Osteoblast (primary cell): ENCODE results near the gene C16orf96. TPM values are rescaled to one million over a fixed set of nuclear protein-coding genes. Genes with fewer than 3 reads are reported as not detected.

Experiments used
- DNase-seq: peaks from one replicate; pipeline ENCODE4 v3.0.0; 2011; ENCODE audit warnings: low spot score, mixed read lengths; ENCODE audit not compliant: insufficient read length; ENCODE audit errors: missing footprints
- H2AFZ ChIP-seq: 2 replicates; pipeline ENCODE4 v1.6.0; 2011; ENCODE audit warnings: mild to moderate bottlenecking, low read length
- H3K27ac ChIP-seq: 2 replicates; pipeline ENCODE4 v1.5.1; 2011; ENCODE audit warnings: mild to moderate bottlenecking, low read depth, low read length, moderate library complexity
- H3K27me3 ChIP-seq: 2 replicates; pipeline ENCODE4 v1.6.0; 2012; ENCODE audit warnings: mild to moderate bottlenecking, control low read depth, inconsistent platforms, low read length, moderate library complexity; ENCODE audit not compliant: insufficient read depth
- H3K36me3 ChIP-seq: 2 replicates; pipeline ENCODE4 v1.5.1; 2011; ENCODE audit warnings: mild to moderate bottlenecking, low read length, control low read depth, moderate library complexity; ENCODE audit not compliant: insufficient read depth
- H3K4me1 ChIP-seq: 2 replicates; pipeline ENCODE4 v1.5.1; 2011; ENCODE audit warnings: mild to moderate bottlenecking, low read length, control low read depth, moderate library complexity; ENCODE audit not compliant: insufficient read depth
- H3K4me2 ChIP-seq: 2 replicates; pipeline ENCODE4 v1.6.0; 2011; ENCODE audit warnings: mild to moderate bottlenecking, low read length; ENCODE audit not compliant: insufficient read depth
- H3K4me3 ChIP-seq: fragments of 200-600 bp; sonication (generic); 3 replicates; pipeline ENCODE4 v1.5.1; 2012; ENCODE audit warnings: mild to moderate bottlenecking, low read length, inconsistent platforms; ENCODE audit not compliant: insufficient read depth
- H3K79me2 ChIP-seq: 2 replicates; pipeline ENCODE4 v1.6.0; 2012; ENCODE audit warnings: mild to moderate bottlenecking, low read length, control low read depth, inconsistent platforms; ENCODE audit not compliant: insufficient read depth
- H3K9me3 ChIP-seq: 2 replicates; pipeline ENCODE4 v1.5.1; 2011; ENCODE audit warnings: low read depth, low read length, control low read depth
- H4K20me1 ChIP-seq: 2 replicates; pipeline ENCODE4 v1.6.0; 2012; ENCODE audit warnings: mild to moderate bottlenecking, low read length, control low read depth; ENCODE audit not compliant: insufficient read depth
- total RNA-seq: library from RNA; depleted of rRNA; stranded (reverse); fragments of >200 nt; gene quantifications from 2 replicates; pipeline ENCODE4 v1.2.3, GENCODE V29; 2012
- TF ChIP-seq, protein P1 (sequence below): IDR thresholded peaks from 2 replicates; pipeline ENCODE4 v1.5.1; 2011; ENCODE audit warnings: mild to moderate bottlenecking, low read depth, low read length, moderate library complexity; ENCODE audit errors: extremely low read depth

The C16orf96 gene
- total RNA-seq, 1 donor: not detected

DNA sequence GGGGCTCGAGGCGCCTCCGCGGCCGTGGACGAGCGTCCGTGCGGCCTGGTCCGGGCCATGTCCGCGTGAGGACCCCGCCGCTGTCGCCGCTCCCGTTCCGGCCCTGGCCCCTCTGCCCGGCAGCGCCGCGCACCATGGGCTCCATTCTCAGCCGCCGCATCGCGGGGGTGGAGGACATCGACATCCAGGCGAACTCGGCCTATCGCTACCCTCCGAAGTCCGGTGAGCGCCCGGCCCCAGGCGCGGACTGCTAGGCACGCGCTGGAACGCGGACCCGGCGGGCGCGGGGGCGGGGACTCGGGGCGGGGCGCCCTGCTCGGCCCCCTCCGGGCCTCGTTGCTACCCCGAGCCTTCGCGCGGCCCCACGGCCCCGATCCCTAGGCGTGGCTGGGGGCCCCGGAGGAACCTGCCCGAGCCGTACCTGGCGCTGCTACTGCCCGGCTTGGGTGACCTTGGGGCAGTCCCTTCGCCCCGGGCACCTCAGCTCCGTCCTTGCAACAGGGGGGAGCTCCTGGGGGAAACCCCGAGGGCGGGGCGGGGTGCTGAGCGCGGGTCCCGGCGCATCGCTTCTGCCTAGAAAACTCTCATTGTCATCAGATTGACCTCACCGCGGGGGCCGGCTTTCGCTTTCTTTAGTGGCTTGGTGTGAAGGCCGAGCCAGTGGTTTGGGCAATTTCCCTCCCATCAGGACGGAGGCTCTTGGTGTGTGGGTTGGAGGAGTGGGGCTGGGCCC lies 68.9 kb downstream of the C16orf96 start:
- Histone ChIP-seq H3K27me3 (no peaks in the 10 kb centered on the region), H3K4me3 (peak overlapping the region; percentile 75), H3K4me1 (peaks cover 10% of the 10 kb centered on the region), H3K9me3 (no peaks in the 10 kb centered on the region), H3K4me2 (peak overlapping the region; percentile 96), H2AFZ (peak overlapping the region; percentile 61), H3K36me3 (no peaks in the 10 kb centered on the region), H3K79me2 (peaks cover 51% of the 10 kb centered on the region), H3K27ac (peak overlapping the region; percentile 90), H4K20me1 (peaks cover 22% of the 10 kb centered on the region)
- peak; percentile 95 for DNase-seq
- TF ChIP-seq, protein P1, sequence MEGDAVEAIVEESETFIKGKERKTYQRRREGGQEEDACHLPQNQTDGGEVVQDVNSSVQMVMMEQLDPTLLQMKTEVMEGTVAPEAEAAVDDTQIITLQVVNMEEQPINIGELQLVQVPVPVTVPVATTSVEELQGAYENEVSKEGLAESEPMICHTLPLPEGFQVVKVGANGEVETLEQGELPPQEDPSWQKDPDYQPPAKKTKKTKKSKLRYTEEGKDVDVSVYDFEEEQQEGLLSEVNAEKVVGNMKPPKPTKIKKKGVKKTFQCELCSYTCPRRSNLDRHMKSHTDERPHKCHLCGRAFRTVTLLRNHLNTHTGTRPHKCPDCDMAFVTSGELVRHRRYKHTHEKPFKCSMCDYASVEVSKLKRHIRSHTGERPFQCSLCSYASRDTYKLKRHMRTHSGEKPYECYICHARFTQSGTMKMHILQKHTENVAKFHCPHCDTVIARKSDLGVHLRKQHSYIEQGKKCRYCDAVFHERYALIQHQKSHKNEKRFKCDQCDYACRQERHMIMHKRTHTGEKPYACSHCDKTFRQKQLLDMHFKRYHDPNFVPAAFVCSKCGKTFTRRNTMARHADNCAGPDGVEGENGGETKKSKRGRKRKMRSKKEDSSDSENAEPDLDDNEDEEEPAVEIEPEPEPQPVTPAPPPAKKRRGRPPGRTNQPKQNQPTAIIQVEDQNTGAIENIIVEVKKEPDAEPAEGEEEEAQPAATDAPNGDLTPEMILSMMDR: no peak

DNA sequence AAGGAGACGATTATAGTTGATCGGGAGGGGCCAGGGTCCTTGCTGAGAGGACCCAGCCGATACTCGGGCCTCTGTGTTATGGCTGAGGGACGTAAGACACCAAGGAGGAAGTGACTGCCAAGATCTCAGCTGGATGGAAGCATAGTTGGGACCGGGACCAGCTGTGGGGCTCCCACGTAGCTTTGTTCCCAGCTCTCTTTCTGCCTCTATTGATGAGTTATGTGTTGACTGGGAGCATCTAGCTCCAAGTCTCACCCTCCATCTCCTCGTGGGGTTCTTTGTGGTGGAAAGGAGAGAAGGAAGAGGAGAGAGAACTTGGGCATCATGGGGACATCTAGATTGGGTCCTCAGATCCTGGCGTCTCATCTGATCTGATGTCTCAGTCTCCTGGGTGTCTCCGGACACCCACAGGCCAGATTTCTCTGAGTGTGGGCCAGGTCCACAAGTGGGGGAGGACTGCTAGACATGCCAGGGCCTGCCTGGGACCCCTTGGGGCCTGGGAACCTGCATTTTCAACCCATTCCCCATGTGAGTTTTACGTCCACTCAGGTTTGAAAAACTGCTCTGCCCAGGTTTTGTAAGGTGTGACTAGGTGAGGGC lies 69.5 kb downstream of the C16orf96 start:
- peaks cover 10% of the 10 kb centered on the region for H3K4me1 ChIP-seq

DNA sequence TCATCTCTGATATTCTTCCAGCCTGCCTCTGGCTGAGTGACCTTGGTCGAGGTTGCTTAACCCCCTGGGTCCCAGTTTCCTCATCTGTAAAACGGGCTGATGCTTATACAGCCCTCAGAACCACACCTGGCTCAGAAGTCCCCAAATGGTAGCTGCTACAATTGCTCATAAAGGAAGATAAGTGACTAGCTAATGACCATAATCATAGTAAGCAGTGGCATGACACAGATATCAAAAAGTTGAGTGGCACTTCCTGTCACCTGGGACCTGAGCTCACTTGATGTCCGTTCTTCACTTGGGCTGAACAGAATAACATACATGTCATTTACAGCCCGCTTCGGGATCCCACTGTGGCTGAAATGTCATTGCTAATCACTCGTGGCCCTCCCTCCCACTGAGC lies 70.3 kb downstream of the C16orf96 start:
- Histone ChIP-seq H3K9me3 (no peaks in the 10 kb centered on the region), H3K79me2 (peaks cover 65% of the 10 kb centered on the region), H3K4me1 (peaks cover 10% of the 10 kb centered on the region), H3K4me3 (peak overlapping the region; percentile 75), H3K27ac (peak overlapping the region; percentile 90), H4K20me1 (peaks cover 29% of the 10 kb centered on the region), H3K36me3 (no peaks in the 10 kb centered on the region), H3K27me3 (no peaks in the 10 kb centered on the region), H3K4me2 (peak overlapping the region; percentile 96), H2AFZ (no peak overlapping the region)
- DNase-seq: peak; percentile 58
- TF ChIP-seq, protein P1: no peak

More for the DNA sequence above, 69.5 kb downstream of the C16orf96 start:
- TF ChIP-seq, protein P1: no peak
- Histone ChIP-seq H3K4me3 (peak overlapping the region; percentile 75), H3K27me3 (no peaks in the 10 kb centered on the region), H4K20me1 (peaks cover 22% of the 10 kb centered on the region), H2AFZ (peak overlapping the region; percentile 61), H3K4me2 (peak overlapping the region; percentile 96), H3K9me3 (no peaks in the 10 kb centered on the region), H3K36me3 (no peaks in the 10 kb centered on the region), H3K79me2 (peaks cover 58% of the 10 kb centered on the region), H3K27ac (peak overlapping the region; percentile 90)
- DNase-seq: peak; percentile 88

DNA sequence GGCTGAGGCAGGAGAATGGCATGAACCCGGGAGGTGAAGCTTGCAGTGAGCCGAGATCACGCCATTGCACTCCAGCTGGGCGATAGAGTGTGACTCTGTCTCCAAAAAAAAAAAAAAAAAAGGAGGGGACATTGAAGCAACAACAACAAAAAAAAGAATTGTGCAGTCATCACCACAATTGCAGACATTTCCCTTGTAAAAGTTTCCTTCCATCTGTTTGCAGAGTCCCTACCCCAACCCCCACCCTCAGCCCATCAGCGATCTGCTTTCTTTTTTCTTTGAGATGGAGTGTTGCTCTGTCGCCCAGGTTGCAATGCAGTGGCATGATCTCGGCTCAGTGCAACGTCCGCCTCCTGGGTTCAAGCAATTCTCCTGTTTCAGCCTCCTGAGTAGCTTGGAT lies 72.1 kb downstream of the C16orf96 start:
- Histone ChIP-seq H3K4me2 (no peak overlapping the region), H3K27me3 (no peaks in the 10 kb centered on the region), H3K9me3 (no peaks in the 10 kb centered on the region), H3K4me3 (no peak overlapping the region), H3K4me1 (peaks cover 10% of the 10 kb centered on the region), H3K79me2 (peaks cover 83% of the 10 kb centered on the region), H3K27ac (no peak overlapping the region), H4K20me1 (peaks cover 35% of the 10 kb centered on the region), H2AFZ (no peak overlapping the region), H3K36me3 (no peaks in the 10 kb centered on the region)
- DNase-seq: no peak
- TF ChIP-seq, protein P1: no peak
